HG03135 (cell line): ENCODE measurements around the gene TCERG1L.
"Not testable (repeated sequence)": the region's sequence is repeated elsewhere in the genome, so short reads cannot be mapped to it uniquely, and the experiment has no call there.

ENCODE experiments used
- ATAC-seq: cut with Tn5 transposase; IDR thresholded peaks from one replicate; pipeline ENCODE4 v1.9.1; 2021; ENCODE audit warnings: mild to moderate bottlenecking, moderate library complexity; ENCODE audit not compliant: unreplicated experiment

Gene TCERG1L

DNA sequence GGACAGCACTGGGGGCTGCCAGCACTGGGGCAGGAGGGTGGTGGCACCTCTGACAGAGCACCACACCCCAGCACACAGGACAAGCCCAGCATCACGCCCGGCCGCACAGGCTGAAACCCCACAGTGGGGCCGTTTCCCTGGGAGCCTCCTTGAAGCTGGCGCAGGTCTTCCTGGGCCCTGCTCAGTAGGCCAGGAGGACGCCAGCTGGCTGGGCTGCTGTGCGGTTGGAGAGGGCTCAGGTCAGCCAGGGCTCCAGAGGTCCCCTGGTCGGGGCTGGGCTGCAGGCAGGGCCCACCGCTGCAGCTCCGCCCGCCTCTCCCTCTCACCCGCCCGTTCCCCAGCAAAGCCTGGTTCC, 137.3 kb downstream of the TCERG1L start:
- ATAC-seq = no peak

DNA sequence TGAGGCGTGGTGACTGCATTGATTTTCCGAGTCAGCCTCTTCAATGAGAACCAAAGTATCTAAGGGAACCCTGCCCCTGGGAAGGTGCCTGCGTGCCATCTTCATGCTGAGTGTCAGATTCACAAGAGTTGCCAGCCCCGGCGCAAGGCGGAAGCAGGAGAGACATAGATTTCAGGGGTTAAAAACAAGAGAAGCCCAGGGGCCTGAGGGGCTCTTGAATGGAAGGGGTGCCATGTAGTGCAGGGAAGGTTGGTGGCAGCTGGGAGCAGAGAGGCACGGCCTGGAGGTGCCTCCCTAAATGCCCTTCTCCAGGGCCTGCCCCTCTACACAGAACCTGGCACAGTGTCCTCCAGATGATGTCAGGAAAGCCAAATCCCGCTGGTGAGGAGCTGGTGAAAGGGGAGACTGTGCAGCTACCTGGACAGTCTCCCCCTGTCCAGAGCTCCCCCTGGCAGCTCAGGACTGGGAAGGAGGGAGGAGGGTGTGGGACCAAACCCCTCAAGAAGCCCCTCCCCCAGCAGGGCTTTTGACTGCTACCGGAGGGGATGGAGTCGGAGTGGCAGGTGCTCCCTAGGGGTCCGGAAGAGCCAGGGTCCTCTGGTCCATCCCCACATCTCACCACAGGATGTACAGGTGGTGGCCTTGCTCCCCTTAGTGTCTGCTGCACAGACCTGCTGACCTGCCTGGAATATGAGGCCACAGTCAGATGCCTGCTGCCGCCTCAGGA, 137.9 kb downstream of the TCERG1L start:
- no peak for ATAC-seq

DNA sequence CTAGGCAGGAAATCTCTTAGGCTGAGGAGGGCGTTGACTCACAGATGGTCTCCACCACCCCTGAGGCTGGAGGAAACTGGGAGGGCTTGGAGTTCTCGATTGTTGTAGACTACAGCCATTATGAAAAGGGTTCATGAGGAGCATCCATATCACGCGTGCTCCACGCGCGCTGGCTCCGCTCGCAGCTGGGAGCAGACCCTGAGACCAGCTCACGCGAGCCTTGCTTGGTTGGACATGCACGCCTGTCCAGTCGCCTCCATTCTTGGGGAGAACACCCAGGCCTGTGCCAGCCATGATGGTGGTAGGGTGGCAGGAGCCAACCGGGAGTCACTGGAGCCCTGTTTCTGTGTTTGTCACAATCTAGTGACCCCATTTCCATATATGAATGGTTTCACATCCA, 139.1 kb downstream of the TCERG1L start:
- ATAC-seq = no peak

GRCh38 chr10:131169146-131169545, 142.4 kb downstream of the TCERG1L start:
- ATAC-seq = no peak

GRCh38 chr10:131168238-131168875, 143.2 kb downstream of the TCERG1L start:
- no peak for ATAC-seq

DNA sequence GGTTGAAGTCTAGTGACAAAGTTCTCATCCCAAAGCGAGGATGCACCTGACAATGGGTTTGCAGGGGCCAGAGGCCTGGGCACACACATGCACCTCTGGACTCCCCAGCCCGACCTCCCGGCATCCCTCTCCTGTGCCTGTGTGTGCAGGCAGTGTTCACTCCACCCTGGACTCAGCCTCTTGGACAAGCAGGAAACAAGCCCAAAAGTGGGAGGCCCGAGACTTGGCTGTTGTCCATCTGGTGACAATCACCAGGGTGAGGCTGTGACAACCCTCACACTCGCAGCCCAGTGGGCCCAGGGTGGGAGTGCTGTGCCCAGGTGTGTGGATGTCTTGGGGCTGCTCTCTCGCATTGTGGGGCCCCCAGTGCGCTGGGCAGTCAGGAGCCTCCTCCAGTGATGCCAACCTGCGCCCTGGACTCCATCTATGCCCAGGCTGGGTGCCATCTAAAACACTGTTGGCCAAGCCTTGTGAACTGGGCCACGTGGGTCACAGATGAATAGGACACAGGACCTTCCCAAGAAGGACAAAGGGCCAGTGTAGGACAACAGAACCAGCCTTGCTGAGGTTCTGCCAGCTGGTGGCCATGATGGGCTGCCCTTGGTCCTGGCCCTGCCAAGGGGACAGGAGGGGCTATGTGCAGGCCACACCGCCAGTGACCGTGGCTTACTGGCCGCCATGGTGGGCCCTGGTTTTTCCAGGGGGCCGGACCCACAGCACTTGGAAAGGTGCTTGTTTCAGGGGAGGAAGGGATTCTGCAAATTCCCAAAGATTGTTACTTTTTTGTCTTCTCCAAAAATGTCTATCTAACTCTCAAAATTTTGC, 144.3 kb downstream of the TCERG1L start:
- no peak for ATAC-seq

DNA sequence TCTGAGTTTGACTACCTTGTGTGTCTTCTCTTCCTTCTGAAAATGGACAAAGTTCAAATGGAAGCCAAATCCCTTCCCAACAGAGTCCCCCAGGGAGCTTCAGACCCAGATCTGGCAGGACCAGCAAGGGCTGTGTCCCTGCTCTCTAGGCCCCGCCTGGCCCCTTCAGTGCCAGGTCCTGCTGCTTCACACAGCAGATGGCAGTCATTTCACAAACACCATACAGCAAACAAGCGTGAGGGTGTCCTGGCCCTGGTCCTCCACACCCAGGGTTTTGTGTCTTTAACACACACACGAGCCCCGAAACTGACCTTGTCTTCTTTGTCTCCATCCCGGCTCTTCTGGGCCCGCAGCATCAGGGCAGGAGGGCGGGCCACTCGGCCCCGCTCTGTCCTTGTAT, 145.0 kb downstream of the TCERG1L start:
- ATAC-seq = no peak

- no peak for ATAC-seq
Observed at GRCh38 chr10:131165092-131165491, 146.4 kb downstream of the TCERG1L start.

DNA sequence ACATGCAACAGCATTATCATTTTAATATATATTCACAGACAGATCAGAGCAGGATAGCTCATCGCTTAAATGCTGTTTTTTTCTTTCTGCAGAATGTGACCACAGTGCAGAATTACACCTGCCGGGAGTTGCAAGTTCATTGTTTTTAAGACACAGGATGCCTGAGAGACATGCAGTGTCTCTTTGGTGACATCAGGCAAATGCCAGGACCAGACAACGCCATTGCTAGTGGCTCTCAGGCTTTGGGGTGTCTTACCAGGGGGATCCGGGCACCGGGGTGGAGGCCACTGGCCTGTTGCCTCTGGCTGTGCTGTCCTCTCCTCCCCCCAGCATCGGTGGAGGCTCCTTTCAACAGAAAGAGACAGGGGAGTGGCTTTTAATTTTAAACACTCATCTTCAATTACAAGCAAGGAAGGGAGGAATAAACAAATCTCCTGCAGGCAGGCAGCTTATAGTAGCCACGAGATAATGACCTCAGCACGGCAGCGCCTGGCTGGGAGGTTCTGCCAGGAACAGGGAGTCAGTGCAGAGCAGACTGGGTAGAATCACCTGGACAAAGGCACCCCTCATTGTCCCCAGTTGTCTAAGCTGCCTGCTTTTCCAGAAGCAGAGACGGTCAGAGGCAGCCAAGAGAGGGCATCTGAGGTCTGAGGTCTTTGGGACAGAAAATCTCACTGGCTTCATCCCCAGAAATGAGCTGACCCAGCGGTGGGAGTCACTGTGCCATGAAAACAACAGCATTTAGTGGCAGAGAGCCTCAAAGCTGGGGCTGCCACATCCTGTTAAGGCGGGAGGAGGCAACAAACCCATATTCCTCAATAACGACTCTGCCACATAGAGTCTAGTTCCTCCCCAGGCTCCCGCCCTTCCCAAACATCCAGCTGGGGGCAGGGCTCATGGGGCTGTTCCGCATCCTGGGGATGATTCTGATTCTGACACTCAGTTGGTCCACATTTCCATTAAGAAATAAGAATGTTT, 148.4 kb downstream of the TCERG1L start:
- no peak for ATAC-seq

GRCh38 chr10:131162211-131162610, 149.3 kb downstream of the TCERG1L start:
- no peak for ATAC-seq

DNA sequence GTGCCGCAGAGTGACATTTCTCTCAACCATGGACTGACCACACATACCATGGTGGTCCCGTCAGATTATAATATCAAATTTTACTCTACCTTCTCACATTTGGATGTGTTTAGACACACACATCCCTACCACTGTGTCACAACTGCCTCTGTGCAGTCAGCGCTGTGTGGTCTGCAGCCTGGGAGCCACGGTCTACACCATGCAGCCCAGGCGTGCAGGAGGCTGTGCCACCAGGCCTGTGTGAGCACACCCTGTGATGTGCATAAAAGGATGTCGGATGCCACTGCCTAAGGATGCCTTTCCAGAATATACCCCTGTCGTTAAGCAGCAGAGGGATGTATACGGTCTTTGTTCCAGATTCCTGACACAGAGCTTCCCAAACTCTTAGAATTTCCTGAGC, 150.4 kb downstream of the TCERG1L start:
- ATAC-seq = no peak

GRCh38 chr10:131160219-131160875, 151.2 kb downstream of the TCERG1L start:
- no peak for ATAC-seq

DNA sequence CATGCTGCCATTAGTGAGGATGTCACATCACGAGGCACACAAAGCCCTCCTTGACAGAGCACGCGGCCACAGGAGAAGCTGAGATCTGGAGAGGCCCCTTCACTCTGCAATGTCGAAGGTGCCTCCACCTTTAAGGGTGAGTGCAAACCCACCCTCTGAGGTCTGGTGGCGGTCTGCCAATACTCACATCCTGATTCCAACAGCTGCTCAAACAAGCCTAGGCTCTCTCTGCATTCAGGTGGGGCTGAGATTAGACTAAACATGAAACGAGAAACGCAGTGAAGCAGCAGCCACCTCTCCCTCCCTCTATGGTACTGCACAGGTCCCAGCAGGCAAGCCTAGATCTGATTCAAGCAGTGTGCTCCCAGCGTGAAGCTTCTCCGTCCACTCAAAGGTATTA, 151.8 kb downstream of the TCERG1L start:
- ATAC-seq = no peak

DNA sequence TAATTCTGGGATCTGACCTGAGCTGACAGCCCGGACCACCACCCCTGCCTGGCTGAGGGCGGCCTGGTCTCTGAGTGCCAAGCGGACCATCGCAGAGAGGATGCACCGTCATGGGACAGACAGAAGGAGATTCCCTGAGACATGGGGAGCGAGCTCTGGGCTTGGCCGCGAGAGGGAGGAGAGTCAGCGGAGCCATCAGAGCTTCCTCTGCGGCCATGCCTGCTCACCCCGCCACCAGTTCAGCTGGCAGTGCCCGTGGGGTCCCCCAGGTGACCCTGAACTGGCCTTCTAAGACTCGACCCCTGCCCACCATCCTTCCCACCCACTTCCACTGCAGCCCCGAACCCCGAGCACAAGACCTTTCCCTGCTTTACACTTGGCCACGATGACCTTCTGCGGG, 152.8 kb downstream of the TCERG1L start:
- no peak for ATAC-seq

GRCh38 chr10:131157899-131158298, 153.6 kb downstream of the TCERG1L start:
- no peak for ATAC-seq

DNA sequence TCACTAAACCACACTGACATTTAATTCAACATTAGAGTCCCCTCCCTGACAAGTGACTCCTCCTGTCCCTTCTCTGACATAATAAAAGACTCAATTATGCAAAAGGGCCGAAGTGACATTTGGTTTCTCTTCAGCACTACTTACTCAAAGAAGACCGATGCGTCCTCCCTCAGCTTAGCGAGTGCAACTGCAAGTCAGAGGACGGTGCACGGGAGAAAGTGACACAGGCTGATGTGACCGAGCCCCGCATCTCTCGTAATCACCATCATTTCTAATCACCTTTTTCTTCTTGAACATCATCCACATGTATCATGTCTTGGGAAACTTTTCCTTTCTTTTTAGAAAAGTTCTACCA, 155.7 kb downstream of the TCERG1L start:
- no peak for ATAC-seq

DNA sequence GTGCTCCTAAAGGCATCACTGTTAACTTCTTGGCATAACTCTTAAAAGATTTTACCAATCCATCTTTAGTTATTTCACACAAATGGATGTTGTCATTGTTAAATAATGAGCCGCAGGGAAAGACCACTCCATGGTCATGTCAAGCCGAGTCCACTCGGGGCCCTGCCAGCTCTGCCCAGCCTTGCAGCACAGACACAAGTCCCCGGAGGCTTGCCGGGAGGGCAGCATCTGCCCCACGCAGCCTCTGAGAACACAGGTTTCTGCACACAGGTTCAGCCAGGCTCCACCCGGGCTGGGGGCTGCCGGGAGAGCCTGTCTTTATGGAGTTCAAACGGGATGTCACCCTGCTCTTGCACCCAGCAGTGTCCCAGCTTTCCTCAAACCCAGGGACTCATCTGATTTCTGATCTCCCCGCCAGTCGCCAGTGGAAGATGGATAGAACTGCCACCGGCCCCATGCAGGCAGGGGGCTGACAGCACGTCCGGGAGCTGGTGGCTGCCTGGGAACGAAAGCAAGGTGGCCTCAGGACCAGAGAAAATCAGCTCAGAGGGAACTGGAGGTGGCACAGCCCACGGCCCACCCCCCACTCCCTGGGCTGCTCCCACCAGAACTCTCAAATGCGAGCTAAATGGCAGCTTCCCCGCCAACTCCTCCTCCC, 156.2 kb downstream of the TCERG1L start:
- ATAC-seq = no peak

GRCh38 chr10:131154306-131155025, 157.1 kb downstream of the TCERG1L start:
- no peak for ATAC-seq

DNA sequence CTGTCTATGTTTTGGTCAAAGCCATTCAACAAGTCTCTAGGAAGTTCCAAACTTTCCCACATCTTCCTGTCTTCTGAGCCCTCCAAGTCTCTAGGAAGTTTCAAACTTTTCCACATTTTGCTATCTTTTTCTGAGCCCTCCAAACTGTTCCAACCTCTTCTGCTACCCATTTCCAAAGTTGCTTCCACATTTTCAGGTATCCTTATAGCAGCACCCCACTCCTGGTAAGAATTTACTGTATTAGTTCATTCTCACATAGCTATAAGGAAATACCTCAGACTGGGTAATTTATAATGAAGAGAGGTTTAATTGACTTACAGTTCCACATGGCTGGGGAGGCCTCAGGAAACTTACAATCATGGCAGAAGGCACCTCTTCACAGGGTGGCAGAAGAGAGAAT, 159.1 kb downstream of the TCERG1L start:
- not testable (repeated sequence) for ATAC-seq
